HUDEP-2 (cell line): Measurements from ENCODE around the gene TTN.
"Not testable (repeated sequence)": the region's sequence is repeated elsewhere in the genome, so short reads cannot be mapped to it uniquely, and the experiment has no call there.

Experiments
- DNase-seq, 76 experiments: peaks; one replicate each; lab custom pipeline; 2025; ENCODE audit not compliant: unreplicated experiment in 76 of 76; lab: John Stamatoyannopoulos, UW

TTN gene

DNA sequence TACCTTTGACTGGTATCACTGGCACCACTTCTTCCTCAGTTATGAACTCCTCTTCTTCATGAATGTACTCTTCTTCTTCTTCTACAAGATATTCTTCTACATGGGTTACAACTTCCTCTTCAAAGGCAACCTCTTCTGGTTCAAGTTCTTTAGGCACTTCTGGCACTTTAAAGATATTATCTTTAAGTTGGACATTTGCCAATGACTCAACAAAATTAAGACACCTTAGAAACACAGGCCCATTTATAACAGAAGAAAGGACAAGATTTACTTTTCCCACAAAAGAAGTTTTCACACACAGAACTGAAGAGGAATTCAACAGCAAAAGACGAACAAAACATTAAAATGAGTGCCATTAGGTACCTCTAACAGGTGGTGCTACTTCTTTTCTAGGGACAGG lies 127.3 kb downstream of the TTN start:
- no peak for DNase-seq

GRCh38 chr2:178677599-178677998 lies 129.6 kb downstream of the TTN start:
- DNase-seq = no peak

GRCh38 chr2:178676046-178676445 lies 131.2 kb downstream of the TTN start:
- no peak for DNase-seq

GRCh38 chr2:178674122-178674521 lies 133.1 kb downstream of the TTN start:
- DNase-seq = no peak

DNA sequence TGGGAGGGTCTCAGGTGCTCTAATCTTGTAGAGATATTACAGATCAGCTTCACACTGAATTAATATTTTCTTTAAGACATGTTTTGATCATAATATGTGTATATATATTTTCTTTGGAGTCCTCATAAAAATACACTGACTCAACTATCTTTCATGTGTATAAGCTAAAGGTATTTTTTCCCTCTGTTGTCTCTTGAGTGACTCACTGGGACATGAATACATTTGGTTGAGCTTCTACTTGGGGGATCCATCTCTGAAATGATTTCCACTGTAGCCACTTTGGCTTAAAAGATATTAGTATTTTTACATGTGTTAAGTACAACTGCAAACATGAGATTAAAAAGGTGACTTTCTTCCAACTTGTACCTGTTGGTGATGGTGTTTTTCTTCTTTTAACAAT lies 140.8 kb downstream of the TTN start:
- DNase-seq = no peak

- DNase-seq = not testable (repeated sequence)
These were observed 148.7 kb downstream of the TTN start for GRCh38 chr2:178658480-178658879.

DNA sequence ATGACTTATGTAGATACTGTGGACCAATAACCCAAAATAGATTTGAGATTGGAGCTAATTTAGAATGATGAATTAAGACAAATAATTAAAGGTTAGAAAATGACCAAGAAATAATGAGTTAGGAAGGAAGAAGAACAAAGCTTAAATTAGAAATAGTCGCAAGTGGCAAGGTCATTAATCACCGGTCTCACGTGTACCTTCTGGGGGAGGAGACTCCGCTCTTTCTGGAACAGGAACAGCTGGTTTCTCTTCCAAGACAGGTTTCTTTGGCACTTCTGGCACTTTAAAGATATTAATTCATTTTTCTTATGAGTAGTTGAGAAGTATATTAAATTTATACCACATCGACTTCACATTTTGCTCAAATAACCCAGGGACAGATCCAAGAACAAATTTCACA lies 156.7 kb downstream of the TTN start:
- no peak for DNase-seq

DNA sequence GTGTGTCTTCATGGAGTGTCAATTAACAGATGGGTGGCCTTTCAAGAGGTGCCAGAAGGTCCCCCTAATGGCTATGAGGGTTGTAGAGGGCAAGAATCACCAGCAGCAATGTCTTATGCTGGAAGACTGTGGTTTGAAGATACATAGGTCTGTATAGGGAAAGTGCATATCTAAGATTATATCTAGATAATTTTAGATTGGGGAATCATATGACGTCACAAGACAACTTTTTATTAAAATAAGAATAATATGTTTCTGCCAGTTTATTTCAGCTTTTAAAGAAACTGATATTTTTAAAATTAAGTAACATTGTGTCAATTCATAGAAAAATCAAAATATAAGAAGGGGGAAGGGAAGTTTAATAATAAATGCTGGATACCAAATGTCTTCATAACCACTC lies 162.3 kb downstream of the TTN start:
- no peak for DNase-seq

DNA sequence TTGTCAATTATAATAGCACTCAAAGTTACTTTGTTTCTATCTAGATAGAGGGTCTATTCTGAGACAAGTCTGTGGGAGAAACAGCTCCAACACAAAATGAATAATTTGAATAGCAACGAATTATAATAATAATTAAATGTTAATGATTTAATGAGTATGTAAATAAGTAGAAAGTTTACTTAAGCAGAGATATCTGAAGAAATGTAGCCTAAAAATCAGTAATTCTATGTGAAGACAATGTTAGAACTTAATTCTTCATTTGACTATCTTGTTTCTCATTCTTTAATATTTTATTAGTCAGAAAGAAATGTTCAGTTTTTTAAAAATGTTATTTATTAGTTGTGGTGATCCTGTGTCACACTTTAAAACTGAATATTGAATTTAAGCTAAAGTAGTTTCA lies 165.7 kb downstream of the TTN start:
- DNase-seq = no peak

GRCh38 chr2:178635897-178636296 lies 171.3 kb downstream of the TTN start:
- no peak for DNase-seq

DNA sequence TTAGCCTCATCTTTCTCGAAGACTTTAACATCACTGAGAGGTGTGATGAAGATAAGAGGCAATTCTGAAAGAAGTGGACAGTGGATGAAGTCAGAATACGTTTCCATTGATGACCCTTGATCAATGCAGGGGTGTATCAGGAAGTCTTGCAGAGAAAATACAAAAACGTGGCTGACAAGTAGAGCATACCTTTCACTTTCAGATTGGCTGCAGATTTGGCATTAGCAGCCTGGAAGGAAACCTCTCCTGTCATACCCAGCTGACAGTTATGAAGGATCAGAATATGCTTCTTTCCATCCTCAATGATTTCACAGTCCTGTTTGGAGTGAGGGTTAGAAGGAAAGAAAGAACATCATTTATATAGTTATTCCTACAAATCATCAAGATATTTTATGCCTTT lies 174.5 kb downstream of the TTN start:
- no peak for DNase-seq

- DNase-seq = no peak
These were observed 176.6 kb downstream of the TTN start for GRCh38 chr2:178630581-178630980.

GRCh38 chr2:178629463-178629862 lies 177.8 kb downstream of the TTN start:
- DNase-seq = no peak

DNA sequence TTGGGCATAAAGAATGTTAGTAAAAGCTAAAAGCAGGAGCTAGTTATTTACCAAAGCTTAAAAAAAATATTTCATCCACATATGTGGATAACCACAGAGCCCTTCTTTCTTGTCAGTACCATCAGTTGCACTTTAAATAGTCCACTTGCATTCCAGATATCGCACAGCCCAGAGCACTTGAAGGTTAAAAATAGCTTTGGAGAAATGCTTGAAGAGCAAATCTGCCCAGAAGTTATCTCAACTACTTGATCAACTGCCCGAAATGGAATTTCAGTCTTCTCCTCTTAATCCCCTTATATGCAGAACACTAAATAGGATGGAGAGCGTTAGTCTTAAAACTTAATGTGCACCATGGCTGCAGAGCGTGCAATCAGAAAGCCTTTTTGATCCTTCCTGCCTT lies 178.6 kb downstream of the TTN start:
- DNase-seq = no peak

DNA sequence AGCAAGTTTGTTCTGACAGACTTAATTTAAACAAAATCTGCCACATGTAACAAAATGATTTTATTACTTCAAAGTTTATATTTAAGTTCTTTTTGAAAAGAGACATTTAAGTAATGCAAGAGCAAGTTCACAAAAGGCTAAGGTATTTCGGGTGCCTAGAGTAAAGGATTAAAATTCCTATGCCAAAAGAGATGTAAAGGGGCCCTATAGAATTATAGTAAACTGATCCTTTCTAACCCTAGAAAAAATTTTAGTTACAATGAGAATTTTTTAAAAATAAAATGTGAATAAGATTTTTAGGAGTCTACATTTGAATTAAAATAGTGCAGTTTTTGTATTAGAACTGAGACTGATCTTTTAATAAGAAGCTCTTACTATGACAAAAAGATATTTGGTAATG lies 179.8 kb downstream of the TTN start:
- no peak for DNase-seq

DNA sequence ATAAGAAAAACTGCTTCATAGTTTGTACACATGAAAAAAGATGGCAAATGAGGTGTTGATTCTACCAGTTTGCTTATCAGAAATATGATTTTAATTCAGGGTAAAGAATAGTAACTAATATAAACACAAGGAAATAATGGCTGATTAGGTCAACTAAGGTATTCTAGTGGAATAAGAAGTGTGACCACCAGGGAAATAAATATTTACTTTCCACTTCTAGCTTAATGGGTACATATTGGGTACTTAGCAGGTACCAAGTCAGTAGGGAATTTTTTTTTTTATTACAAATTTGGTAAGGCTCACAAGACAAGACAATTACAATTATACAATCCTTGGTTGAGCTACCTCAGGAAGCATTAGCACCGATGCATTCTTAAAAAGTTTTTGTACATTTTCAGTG lies 191.3 kb downstream of the TTN start:
- DNase-seq = no peak

GRCh38 chr2:178602901-178603300 lies 204.3 kb downstream of the TTN start:
- DNase-seq = no peak

DNA sequence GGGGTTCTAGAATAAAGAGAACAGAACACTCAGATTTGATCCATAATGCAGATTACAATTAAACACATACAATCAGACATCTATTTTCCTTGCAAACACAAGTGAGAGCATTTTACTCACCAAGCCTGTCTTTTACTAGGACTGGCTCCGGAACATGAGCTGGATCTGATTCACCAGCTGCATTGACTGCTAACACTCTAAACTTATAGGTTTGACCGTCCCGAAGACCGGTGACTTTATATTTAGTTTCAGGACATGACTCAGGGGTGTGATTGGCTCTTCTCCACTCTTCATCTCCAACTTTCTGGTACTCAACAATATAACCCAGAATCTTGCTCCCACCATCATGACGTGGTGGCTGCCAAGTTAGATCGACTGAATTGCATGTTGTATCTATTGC lies 214.6 kb downstream of the TTN start:
- peak in 1 of 76 experiments; percentile 5 for DNase-seq

DNA sequence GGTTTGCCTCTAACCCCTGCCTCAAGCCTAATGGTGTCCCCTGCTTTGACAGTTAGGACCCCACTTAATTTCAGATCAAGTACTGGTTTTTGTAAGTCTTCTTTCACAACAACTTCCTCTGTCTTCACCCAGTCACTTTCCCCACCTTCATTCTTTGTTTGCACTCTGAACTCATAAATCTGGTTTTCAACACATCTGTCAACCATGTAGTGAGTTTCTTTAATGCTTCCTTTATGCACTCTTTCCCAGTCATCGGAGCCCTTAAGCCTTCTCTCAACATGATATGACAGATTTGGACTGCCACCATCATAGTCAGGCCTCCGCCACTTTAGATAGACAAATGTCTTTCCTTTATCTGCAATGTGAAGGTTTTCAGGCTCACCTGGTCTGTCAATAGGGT lies 217.9 kb downstream of the TTN start:
- DNase-seq = no peak

- DNase-seq = no peak
These were observed 222.6 kb downstream of the TTN start for GRCh38 chr2:178584666-178585065.

- no peak for DNase-seq
These were observed 228.2 kb downstream of the TTN start for GRCh38 chr2:178579006-178579405.

GRCh38 chr2:178574789-178575188 lies 232.4 kb downstream of the TTN start:
- DNase-seq = no peak

DNA sequence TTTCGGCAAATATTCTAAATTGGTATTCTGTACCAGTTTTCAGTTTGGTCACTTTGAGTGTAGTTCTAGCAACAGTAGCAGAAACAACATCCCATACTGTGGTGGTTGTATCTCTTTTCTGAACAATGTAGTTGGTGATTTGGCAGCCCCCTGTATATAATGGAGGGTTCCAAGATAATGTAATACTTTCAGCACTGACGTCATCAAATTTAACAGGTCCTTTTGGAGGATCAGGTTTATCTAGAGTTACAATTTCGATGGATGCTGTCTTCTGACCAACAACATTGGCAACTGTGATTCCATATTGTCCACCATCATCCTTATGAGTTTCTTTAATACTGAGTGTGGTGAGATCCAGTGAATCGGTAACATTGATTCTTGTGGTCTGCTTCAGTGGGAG lies 239.0 kb downstream of the TTN start:
- no peak for DNase-seq

DNA sequence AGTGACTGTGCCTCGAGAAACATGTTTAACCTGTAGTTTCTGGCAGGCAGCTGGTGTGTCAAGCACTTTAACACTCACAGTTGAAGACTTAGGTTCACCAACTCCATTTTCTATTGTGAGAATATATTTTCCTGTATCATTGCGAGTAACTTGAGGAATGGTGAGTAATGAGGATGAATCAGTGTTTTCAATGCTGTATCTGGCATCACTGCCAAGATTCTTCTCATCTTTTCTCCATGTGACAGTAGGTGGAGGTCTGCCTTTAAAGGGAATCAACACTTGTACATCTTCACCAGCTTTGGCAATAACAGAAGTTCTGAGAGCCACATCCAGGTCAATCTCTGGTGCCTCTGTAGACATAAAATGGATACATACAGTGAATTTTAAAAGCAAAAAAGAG lies 254.2 kb downstream of the TTN start:
- DNase-seq = no peak
